ENCODE results near the gene USP26. TPM values are rescaled to one million over a fixed set of nuclear protein-coding genes. Genes with fewer than 3 reads are reported as not detected.
"Not testable (repeated sequence)": the region's sequence is repeated elsewhere in the genome, so short reads cannot be mapped to it uniquely, and the experiment has no call there.

USP26 gene, protein sequence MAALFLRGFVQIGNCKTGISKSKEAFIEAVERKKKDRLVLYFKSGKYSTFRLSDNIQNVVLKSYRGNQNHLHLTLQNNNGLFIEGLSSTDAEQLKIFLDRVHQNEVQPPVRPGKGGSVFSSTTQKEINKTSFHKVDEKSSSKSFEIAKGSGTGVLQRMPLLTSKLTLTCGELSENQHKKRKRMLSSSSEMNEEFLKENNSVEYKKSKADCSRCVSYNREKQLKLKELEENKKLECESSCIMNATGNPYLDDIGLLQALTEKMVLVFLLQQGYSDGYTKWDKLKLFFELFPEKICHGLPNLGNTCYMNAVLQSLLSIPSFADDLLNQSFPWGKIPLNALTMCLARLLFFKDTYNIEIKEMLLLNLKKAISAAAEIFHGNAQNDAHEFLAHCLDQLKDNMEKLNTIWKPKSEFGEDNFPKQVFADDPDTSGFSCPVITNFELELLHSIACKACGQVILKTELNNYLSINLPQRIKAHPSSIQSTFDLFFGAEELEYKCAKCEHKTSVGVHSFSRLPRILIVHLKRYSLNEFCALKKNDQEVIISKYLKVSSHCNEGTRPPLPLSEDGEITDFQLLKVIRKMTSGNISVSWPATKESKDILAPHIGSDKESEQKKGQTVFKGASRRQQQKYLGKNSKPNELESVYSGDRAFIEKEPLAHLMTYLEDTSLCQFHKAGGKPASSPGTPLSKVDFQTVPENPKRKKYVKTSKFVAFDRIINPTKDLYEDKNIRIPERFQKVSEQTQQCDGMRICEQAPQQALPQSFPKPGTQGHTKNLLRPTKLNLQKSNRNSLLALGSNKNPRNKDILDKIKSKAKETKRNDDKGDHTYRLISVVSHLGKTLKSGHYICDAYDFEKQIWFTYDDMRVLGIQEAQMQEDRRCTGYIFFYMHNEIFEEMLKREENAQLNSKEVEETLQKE
- polyA plus RNA-seq (ENCODE audit: insufficient read length in 4 of 4): not detected

DNA sequence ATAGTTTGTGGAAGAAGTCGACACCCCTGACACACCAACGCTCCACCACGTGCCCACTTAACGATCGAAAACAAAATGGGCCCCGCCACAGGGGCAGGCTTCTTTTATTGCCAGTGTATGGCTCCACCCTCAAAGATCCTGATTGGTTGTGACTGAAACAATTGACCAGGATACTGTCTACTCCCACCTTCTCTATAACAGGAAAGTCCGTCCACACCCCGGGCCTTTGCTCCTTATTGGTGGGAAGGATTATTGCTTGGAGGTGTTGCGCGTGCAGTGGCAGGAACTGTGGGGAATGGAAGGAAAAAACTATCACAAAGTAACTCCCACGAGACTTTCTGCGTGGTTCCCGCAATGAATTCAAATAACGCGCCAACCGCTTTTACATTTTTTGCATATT is at the start of gene USP26:
Gene USP26, minus strand, starts transcription at position 79 of the 400 bp plus-strand sequence. CDS start 68,889 bp downstream, outside the sequence.
- DNase-seq (ENCODE audit: low read depth in 4 of 4, low spot score in 3 of 4): no peak

DNA sequence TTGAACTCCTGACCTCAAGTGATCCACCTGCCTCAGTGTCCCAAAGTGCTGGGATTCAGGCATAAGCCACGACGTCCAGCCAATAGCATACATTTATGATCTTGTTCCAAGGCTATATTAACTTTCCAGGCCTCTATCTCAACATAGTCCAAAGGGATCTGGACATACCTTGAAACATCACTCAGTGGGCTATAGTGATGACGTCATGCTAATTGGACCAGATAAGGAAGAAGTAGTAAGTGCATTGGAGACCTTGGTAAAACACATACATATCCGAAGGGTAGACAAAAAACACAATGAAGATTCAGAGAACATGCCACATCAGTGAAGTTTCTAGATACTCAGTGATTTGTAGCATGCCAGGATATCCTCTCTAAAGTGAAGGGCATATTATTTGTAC is 37.4 kb upstream of the USP26 start:
- no peak for DNase-seq (ENCODE audit: low read depth in 4 of 4, low spot score in 3 of 4)

DNA sequence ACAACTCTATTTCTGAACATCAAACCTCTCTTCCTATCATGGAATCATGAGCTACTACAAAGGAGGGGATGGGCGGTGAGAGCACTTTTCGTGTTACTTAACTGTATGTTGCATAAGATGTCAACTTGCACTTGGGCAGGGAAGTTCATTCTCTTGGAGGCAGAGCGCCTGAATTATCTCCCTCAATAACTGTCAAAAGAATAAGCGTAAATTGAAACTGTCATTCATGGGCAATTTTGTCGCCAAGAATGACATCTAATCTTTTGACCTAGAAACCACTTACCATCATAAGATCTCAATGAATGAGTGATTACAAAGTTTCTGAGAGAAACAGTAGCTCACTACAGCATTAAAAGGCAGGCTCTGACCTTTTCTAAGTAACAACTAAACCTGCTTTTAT is 23.5 kb upstream of the USP26 start:
- no peak for DNase-seq (ENCODE audit: low read depth in 4 of 4, low spot score in 3 of 4)

DNA sequence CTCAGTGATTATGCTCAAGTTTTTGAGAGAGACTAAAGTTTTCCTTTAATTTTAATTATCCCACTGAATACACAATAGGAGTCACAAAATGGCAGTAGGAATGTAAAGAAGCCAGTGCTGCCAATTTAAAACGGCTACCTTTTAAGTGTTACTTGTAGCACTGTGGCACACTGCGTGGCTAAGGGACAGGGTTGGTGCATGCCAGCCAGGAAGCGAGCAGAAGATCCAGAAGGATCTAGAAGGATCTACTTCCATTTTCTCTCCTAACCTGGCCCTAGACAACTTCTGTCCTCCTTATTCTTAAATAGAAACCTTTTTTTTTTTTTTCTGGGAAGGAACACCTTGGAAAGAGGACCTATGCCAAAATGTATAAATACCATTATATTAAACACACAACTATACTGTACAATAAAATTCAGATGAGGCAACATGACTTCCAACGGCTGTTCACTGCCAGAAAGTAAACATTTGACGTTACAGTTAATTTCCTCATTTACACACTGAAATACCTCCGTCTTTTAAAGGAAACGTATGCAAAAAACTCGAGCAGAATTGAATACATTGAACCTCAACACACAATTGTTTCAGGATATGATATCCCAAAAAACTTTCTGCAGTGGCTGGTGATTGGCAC is 2.7 kb downstream of the USP26 start:
- DNase-seq (ENCODE audit: low read depth in 4 of 4, low spot score in 3 of 4): no peak

DNA sequence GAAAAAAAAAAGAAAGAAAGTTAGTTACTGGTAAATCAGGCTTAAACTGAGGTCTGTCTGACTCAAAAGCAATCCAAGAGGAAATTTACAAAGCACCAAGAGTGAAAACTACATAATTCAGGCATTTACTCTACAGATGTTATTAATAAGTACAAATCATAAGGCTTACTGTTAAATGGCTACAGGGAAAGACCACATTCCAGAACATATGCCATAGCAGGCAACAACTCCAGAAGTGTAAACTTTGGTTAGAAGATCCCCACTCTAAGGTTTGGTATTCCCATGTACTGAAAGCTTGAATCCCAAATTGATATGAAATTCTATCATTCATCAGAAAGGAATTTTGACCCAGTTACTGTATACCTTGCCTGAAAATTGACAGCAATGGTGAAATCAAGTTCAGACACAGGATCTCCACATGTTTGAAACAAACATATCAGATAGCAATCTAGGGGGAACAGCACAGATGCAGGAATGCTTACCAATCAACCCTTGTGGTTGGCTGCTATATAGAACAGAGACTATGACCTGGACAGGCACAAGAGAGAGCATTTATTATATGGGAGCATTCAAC is 6.6 kb downstream of the USP26 start:
- DNase-seq (ENCODE audit: low read depth in 4 of 4, low spot score in 3 of 4): no peak

DNA sequence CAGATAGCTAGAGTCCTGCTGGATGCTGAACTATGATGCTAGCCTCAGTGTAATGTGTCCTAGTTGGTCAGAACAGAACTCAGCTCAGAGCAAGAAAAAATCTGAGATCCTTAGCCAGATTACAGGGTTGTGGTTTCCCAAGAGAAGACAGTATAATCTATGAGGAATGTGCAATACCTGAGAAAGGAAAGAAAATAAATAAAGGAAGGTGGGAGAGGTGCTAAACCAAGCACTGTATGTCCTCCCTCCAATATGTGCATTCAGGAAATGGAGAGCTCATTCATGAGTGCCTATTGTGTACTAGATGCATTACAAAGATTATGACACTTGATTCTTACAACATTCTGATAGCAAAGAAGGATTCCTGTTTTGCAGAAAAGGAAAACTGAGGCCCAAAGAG is 7.5 kb downstream of the USP26 start:
- no peak for DNase-seq (ENCODE audit: low read depth in 4 of 4, low spot score in 3 of 4)

DNA sequence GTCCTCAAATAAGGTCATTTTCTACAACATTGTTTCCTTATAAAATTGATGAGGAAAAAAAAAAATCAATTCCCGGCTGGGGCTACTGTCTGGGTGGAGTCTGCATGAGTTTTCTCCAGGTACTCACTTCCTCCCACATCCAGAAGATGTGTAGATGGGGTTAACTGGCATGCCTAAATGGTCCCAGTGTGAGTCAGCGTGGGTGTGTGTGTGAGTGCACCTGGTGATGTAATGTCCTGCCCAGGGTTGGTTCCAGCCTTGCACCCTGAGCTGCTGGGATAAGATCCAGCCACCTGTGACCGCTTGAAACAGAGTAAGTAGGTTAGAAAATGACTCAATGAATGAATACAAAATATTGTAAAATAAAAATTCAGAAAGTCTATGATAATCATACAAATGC is 11.1 kb downstream of the USP26 start:
- no peak for DNase-seq (ENCODE audit: low read depth in 4 of 4, low spot score in 3 of 4)

DNA sequence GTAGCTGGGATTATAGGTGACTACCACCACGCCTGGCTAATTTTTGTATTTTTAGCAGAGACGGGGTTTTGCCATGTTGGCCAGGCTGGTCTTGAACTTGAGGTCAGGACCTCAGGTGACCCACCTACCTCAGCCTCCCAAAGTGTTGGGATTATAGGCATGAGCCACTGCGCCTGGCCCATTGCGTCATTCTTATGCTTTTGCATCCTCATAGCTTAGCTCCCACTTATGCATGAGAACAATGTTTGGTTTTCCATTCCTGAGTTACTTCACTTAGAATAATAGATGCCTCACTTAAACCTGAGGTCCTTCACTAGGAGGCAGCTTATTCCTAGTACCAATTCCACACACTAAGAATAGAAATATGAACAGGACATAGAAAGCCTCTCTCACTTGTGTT is 11.9 kb downstream of the USP26 start:
- DNase-seq (ENCODE audit: low read depth in 4 of 4, low spot score in 3 of 4): not testable (repeated sequence)

DNA sequence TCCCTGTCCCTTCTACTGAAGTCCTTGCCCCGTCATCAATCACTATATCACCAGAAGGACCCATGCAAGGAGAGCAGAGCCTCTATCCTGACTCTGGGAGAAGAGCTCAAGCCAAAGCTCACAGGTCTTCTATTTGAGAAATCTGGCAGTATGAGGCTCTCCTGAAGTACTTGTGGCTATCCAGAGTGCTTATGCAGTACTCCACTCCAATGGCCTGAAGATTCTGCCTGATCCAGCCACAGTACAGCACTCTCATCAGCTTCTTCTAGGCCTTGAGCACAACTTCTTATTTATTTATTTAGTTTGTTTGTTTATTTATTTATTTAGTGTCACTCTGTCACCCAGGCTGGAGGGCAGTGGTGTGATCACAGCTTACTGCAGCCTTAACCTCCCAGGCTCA is 13.0 kb downstream of the USP26 start:
- no peak for DNase-seq (ENCODE audit: low read depth in 4 of 4, low spot score in 3 of 4)

DNA sequence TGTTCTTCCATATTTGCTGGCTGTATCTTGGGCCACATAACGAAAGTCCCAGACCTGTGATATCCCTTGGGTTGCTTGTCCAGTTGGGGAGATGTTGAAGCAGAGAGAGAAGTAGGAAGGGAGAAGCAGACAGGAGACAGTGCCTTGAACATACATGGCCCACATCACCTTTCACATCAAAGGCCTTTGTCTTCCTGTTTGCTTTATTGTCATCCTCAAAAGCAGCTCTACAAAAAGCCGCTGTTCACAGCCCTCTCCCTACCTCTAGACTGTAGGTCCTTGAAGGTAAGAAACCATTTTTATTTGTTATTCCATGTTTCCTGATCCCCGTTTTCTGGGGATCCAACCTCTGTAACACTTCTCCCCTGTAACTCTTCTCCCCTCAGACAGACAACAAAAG is 14.9 kb downstream of the USP26 start:
- no peak for DNase-seq (ENCODE audit: low read depth in 4 of 4, low spot score in 3 of 4)

DNA sequence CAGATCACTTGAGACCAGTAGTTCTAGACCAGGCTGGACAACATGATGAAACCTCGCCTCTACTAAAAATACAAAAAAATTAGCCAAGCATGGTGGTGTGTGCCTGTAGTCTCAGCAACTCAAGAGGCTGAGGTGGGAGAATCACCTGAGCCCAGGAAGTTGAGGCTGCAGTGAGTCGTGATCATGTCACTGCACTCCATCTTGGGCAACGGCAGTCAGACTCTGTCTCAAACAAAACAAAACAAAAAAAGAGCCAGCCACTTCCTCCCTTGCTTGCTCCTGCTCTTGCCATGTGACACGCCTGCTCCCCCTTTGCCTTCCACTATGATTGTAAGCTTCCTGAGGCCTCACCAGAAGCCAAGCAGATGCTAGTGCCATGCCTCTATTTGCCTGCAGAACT is 19.1 kb downstream of the USP26 start:
- DNase-seq (ENCODE audit: low read depth in 4 of 4, low spot score in 3 of 4): not testable (repeated sequence)

DNA sequence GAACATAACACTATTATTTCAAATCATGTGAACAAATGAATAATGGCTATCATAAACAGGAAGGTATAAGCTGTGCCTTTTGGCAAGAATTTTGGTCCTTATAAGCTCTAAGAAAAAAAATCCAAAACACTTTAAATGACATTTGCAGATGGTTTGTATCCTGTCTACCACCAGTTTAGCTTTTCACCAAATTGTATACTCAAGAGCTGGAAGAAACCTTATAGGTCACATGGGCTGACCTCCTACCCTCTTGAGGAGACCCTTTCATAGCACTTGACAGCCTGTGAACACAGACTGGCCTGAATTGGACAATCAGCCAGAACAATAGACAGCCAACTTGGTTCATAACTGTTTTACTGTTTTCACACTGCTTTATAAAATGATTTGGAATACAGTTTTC is 24.3 kb downstream of the USP26 start:
- DNase-seq (ENCODE audit: low read depth in 4 of 4, low spot score in 3 of 4): no peak

DNA sequence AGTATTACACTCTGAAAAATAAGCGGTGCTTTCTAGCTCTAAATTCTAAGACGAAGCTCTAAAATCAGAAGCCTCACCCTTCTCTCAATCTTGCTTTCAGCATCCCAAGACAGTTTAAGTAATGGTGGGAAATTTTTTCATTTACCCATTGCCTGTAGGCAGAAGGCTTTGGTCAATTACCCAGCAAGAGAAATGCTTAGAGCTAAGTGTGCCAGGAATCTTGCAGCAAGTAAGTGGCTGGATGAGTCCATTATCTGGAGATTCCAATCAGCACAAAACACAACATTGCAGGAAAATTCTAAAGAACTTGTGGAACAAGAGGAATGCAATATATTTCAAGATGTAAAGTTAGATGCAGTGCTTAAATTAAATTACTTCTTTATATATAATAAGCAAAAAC is 28.4 kb downstream of the USP26 start:
- no peak for DNase-seq (ENCODE audit: low read depth in 4 of 4, low spot score in 3 of 4)

DNA sequence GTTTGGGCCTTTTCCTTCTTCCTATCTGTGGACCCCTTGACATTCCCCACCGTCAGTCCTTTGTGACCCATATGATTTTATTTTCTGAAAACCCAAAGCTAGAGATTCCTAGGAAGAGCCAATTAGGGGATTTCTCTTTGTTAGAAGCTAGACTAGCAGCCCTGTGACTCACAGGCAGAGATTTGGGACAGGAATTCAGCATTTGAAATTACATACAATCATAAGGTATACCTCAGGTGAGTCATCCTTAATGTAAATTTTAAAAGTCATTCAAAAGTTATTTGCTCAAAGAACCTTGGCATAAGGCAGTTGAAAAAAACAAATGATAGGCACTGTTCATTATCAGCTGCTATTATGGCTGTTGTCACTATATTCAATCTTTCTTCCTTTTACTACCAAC is 40.6 kb downstream of the USP26 start:
- DNase-seq (ENCODE audit: low read depth in 4 of 4, low spot score in 3 of 4): no peak

DNA sequence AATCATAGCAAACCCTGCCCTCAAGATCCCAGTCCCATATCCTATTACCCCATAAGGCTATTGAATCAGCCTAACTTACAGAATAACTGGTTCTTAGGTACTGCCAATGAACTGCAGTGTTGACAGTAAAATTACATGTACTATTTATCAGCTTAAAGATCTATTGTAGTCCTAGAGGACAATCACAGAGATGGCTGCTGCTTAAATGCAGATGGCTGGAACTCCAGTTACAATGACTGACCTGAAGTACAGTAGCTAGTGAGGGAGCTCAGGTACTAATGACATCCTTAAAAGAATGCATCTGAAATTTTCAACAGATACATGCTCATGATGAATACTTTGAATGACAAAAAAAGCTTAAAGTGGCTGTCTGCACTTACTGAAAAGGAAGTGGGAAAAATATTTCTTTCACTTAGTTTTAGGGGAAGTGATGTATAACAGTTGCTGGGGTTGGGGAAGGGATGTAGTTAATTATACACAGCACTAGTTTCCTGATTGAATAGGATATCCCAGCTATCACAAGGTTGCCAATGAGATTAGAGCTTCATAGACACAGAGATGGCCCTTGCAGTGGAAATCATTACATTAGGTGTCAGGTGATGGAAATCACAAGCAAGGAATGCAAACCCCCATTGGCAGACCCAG is 42.0 kb downstream of the USP26 start:
- no peak for DNase-seq (ENCODE audit: low read depth in 4 of 4, low spot score in 3 of 4)

DNA sequence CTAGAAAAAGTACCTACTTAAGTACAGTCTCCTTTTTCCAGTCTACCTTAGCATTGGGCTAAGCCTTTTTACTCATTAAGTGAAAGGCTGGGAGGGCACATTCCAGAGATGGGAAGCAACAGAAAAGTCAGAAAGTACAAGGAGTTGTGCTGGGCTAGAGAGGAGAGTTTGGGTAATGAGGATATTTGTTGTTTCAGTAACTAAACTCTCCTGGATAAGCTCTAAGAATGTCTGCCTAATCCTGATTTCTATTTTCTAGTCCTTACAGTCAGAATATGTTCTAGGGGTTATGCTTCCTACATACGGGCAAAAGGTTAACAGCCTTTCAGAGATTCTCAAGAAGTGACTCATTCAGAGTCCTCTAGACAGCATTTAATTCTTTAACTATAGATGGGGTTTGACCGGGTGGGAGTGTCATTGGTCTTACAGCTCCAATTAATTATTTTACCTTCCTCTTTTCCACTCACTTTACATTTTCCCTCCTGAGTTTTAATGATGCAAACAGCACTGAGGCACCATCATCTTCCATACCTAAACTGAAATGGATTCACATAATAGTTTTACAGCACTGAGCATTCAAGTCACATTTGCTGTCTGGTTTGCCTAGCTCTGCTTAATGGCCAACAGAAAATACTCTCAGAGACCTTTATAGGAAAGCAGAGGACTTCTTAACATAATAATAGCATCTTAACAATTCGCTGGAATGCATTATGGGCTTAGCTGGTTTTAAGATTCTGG is 42.9 kb downstream of the USP26 start:
- DNase-seq (ENCODE audit: low read depth in 4 of 4, low spot score in 3 of 4): no peak

DNA sequence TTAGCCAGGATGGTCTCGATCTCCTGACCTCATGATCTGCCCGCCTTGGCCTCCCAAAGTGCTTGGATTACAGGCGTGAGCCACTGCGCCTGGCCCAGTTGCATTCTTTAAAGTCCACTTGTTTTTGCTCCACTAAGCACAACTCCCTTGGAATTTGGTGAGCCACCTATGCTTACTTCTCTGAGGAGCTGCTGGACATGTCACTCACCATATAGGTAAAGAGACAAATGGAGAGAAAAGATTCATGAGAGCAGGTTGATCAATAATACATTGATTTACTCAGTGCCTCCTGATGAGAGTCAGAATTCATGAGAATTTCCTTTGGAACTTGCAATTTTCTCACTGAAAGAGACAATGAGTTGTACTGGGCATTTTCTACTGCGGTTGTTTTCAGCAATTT is 48.2 kb downstream of the USP26 start:
- no peak for DNase-seq (ENCODE audit: low read depth in 4 of 4, low spot score in 3 of 4)

DNA sequence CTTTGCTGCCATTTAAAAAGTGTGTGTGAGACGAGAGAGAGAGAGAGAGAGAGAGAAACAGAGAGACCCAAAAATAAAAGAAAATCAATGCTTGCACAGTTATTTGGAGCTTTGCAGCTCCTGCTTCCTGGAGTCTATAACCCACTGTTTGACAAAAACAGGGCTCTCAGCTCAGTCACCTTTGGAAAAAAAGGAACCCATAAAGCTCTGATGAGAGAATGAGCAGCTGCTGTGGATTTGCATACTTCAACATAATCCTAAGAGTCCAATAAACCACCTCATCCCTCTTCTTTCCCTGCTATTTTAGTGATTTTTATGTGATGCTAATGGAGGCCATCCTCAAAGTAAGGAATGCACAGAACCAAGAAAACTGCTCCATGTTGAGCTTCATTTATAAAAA is 50.3 kb downstream of the USP26 start:
- no peak for DNase-seq (ENCODE audit: low read depth in 4 of 4, low spot score in 3 of 4)

DNA sequence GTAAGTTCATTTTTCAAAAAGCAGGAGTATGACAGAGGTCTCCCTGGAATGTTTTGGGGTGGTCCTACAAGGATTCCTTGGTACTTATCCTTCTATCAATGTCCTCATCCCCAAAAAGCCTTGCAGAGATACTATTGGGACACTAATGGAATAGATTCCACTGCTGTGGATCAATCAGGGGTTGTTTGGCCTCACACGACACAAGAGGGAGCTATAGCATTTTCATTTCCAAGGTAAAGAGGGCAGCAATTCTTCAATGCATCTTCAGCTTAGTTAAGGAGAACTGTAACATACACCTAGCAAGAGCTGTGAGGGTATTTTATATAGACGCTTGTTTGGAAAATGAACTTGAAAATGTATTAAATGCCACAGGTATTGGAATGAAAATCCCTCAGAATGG is 50.9 kb downstream of the USP26 start:
- DNase-seq (ENCODE audit: low read depth in 4 of 4, low spot score in 3 of 4): no peak

Data from left renal pelvis (tissue), 4 donors.